HCT116 (cell line): ENCODE measurements around the gene KIR2DL3. TPM values are rescaled to one million over a fixed set of nuclear protein-coding genes. Genes with fewer than 3 reads are reported as not detected.
"Not testable (repeated sequence)": the region's sequence is repeated elsewhere in the genome, so short reads cannot be mapped to it uniquely, and the experiment has no call there.

Experiments used
- ATAC-seq: fragments of 200-7000 bp; cut with Tn5 transposase; 2 replicates; pipeline ENCODE4 v1.9.1; 2020; ENCODE audit warnings: mild to moderate bottlenecking, moderate library complexity
- BruUV-seq: library from RNA; stranded (reverse); fragments of 400-500 nt; replicated peaks from 2 replicates; lab custom pipeline; 2021; lab: Mats Ljungman, UMichigan
- CTCF ChIA-PET: fragments of 300-600 bp; sonication (Branson Sonifier 250); formaldehyde crosslinking; loops from one replicate; lab custom pipeline; 2021; ENCODE audit warnings: antibody characterized with exemption; lab: Charles Lee
- POLR2A ChIA-PET: fragments of 300-600, 350-600 bp; sonication (Branson Sonifier 250); formaldehyde crosslinking; loops from one replicate; lab custom pipeline; 2021; ENCODE audit warnings: antibody characterized with exemption; lab: Charles Lee
- RAD21 ChIA-PET, 2 experiments: fragments of 300-600 bp; sonication (Branson Sonifier 250); formaldehyde crosslinking; loops; one replicate each; lab custom pipeline; 2023; ENCODE audit warnings: low total read pairs in 2 of 2; ENCODE audit not compliant: uncharacterized antibody in 2 of 2, unreplicated experiment in 2 of 2, low non-redundant PET in 1 of 2; lab: Charles Lee
- DNase-seq: peaks from one replicate; pipeline ENCODE4 v3.0.0-alpha.2; 2010; ENCODE audit warnings: low read depth, low spot score
- H2AFZ ChIP-seq: fragments of 200-600 bp; shearing (Covaris generic), sonication (generic); 2 replicates; pipeline ENCODE4 v1.6.1; 2017; ENCODE audit warnings: low read depth, mixed run types, mixed read lengths, antibody characterized with exemption, low read length; ENCODE audit not compliant: poor library complexity, severe bottlenecking
- H3K27ac ChIP-seq: 2 replicates; pipeline ENCODE4 v1.5.1; 2012; ENCODE audit warnings: low read depth, low read length
- H3K27me3 ChIP-seq: fragments of 200-600 bp; sonication (generic); 2 replicates; pipeline ENCODE4 v1.6.1; 2016; ENCODE audit warnings: mixed run types, low read length, mixed read lengths; ENCODE audit not compliant: insufficient read depth
- H3K36me3 ChIP-seq, 2 experiments: fragments of 200-500 bp in 1 of 2; fragments of 200-600 bp in 1 of 2; sonication (Bioruptor generic) in 1 of 2; sonication (generic) in 1 of 2; 2 replicates each; pipeline versions ENCODE4 v1.5.1 to v1.6.1; 2014 to 2016; ENCODE audit warnings: low read length in 2 of 2, inconsistent platforms in 1 of 2, mixed read lengths in 1 of 2, mixed run types in 1 of 2; ENCODE audit not compliant: insufficient read depth in 2 of 2, control insufficient read depth in 1 of 2
- H3K4me1 ChIP-seq, 2 experiments: fragments of 200-600 bp in 1 of 2; sonication (generic) in 1 of 2; 2 replicates each; pipeline versions ENCODE4 v1.5.1 to v1.6.1; 2012 to 2017; ENCODE audit warnings: low read length in 2 of 2, inconsistent platforms in 1 of 2, mild to moderate bottlenecking in 1 of 2, mixed read lengths in 1 of 2, mixed run types in 1 of 2, moderate library complexity in 1 of 2; ENCODE audit not compliant: insufficient read depth in 2 of 2, control insufficient read depth in 1 of 2
- H3K4me2 ChIP-seq: fragments of 200-600 bp; sonication (generic); 2 replicates; pipeline ENCODE4 v1.6.1; 2017; ENCODE audit warnings: mixed run types, low read length, mixed read lengths
- H3K4me3 ChIP-seq, 2 experiments: fragments of 200-600 bp in 1 of 2; sonication (generic) in 1 of 2; replicated peaks in 1 of 2; 2 replicates each; pipeline ENCODE4 v1.5.1; 2011 to 2016; ENCODE audit warnings: low read length in 2 of 2, control low read depth in 1 of 2, low read depth in 1 of 2, mild to moderate bottlenecking in 1 of 2, mixed read lengths in 1 of 2, mixed run types in 1 of 2
- H3K79me2 ChIP-seq: fragments of 200-600 bp; sonication (generic); 2 replicates; pipeline ENCODE4 v1.6.1; 2017; ENCODE audit warnings: mild to moderate bottlenecking, mixed run types, low read length, moderate library complexity, mixed read lengths; ENCODE audit not compliant: insufficient read depth
- H3K9ac ChIP-seq: fragments of 200-600 bp; sonication (generic); 2 replicates; pipeline ENCODE4 v1.6.1; 2016; ENCODE audit warnings: low read length, mixed read lengths
- H3K9me2 ChIP-seq: fragments of 200-600 bp; sonication (generic), shearing (Covaris generic); 2 replicates; pipeline ENCODE4 v1.6.1; 2017; ENCODE audit warnings: mixed run types, mild to moderate bottlenecking, moderate library complexity; ENCODE audit not compliant: insufficient read depth
- H3K9me3 ChIP-seq, 2 experiments: fragments of 200-500 bp in 1 of 2; fragments of 200-600 bp in 1 of 2; sonication (Bioruptor generic) in 1 of 2; sonication (generic) in 1 of 2; 2 replicates each; pipeline ENCODE4 v1.6.1; 2014 to 2017; ENCODE audit warnings: low read length in 2 of 2, mixed read lengths in 2 of 2, inconsistent platforms in 1 of 2, low read depth in 1 of 2, mild to moderate bottlenecking in 1 of 2, mixed run types in 1 of 2, moderate library complexity in 1 of 2; ENCODE audit not compliant: control insufficient read depth in 1 of 2, insufficient read depth in 1 of 2
- H4K20me1 ChIP-seq: fragments of 200-600 bp; sonication (generic), shearing (Covaris generic); 2 replicates; pipeline ENCODE4 v1.6.1; 2017; ENCODE audit warnings: mixed run types, mild to moderate bottlenecking, moderate library complexity; ENCODE audit not compliant: insufficient read depth
- intact Hi-C: fragments of 100-400 bp; cut with micrococcal nuclease; formaldehyde crosslinking; loops from 2 replicates; pipeline ENCODE4 v1.10.0; 2022
- total RNA-seq: library from RNA; stranded (reverse); gene quantifications from one replicate; pipeline ENCODE4 v1.2.1, GENCODE V29; 2021; ENCODE audit not compliant: unreplicated experiment

Gene KIR2DL3
- total RNA-seq, 1 experiment from 2014 or later: not detected

DNA sequence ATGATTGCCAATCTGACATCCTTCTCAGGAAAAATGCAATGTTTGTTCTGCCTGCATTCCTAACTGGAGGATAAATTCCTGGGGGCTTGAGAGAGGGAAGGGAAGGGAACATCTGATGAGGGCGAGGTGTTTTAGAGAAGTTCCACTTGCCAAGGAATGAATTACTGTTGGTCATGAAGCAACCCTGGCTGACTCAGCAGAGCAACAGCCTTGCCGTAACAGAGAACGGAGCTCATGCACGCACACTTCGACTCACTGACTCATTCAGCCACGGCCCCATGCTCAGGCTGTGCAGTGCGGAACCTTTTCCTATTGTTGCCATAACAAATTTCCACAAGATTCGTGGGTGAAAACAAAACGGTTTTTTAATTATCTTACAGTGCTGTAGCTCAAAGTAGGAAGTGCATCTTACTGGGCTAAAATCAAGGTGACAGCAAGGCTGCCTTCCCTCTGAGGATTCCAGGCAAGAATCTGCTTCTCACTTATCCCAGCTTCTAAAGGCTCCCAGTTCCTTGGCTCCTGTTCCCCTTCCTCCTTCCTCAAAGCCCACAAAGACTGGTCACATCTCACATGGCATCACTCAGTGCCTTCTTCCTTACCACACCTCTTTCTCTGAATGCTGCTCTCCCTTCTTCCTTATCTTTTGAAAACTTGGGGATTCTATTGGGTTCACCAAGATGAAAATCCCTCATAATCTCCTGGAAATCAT, 9.5 kb downstream of the KIR2DL3 start:
- H3K9me3 ChIP-seq, H3K27ac ChIP-seq, CTCF ChIA-PET, POLR2A ChIA-PET, H3K4me3 ChIP-seq, ATAC-seq, H3K4me2 ChIP-seq, H3K4me1 ChIP-seq, H3K9ac ChIP-seq, BruUV-seq, H3K9me2 ChIP-seq, H4K20me1 ChIP-seq, H3K79me2 ChIP-seq, RAD21 ChIA-PET, H3K27me3 ChIP-seq, intact Hi-C loops, H2AFZ ChIP-seq, H3K36me3 ChIP-seq, DNase-seq: not testable (repeated sequence)

DNA sequence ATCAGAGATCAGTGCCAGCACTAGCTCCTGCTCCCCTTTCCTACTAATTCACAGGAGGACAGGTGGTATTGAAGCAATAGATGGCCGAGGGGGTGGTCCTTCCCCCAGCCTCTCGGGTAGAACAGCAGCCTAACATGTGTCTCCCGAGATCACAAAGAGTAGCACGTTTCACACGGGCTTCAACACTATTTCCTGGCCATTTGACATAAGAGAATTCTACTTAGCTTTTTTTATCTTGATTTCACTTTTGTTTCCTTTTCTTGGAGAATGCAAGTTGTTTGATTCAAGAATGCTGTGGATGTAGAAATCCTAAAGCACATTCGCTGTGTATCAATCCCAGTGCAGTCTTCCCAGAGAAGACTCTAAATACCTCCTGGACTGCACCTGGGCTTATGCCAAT, 12.0 kb downstream of the KIR2DL3 start:
- H3K4me3 ChIP-seq, H4K20me1 ChIP-seq, H3K9me3 ChIP-seq, H2AFZ ChIP-seq, DNase-seq, ATAC-seq, BruUV-seq, RAD21 ChIA-PET, H3K9me2 ChIP-seq, H3K27me3 ChIP-seq, H3K9ac ChIP-seq, H3K4me2 ChIP-seq, H3K36me3 ChIP-seq, H3K79me2 ChIP-seq, H3K27ac ChIP-seq, POLR2A ChIA-PET, H3K4me1 ChIP-seq, CTCF ChIA-PET, intact Hi-C loops: not testable (repeated sequence)

DNA sequence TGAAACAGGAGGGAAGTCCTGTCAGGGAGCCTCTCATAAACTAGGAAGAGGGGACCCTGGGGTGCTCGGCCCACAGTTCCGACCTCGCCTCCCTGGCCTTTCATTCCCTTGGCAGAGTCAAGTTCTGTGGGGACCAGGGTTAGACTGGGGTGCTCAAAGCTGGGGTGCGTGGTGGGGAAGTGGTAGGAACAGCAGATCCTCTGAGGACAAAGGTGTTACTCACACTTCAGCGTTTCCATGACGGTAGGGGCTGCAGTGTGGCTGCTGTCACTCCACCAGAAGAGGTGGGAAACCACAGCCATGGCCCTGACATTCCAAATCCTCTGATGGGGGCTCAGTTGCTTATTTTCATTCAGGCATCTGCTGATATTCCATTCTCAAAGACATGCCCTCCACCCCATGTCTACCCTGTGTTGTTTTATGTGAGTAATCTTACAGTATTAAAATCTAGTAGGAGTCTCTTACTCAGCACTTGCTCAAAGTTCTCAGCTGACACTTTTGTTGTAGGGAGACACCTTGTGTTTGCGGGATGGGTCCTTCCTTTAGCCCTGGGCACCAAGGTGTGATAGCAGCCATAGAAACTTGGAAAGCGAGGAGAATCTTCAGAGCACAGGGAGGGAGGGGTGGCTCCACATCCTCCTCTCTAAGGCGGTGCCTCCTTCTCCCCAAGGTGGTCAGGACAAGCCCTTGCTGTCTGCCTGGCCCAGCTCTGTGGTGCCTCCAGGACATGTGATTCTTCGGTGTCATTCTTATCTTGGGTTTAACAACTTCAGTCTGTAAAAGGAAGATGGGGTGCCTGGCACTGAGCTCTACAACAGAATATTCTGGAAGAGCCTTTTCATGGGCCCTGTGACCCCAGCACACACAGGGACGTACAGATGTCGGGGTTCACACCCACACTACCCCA, 18.1 kb downstream of the KIR2DL3 start:
- H4K20me1 ChIP-seq, H2AFZ ChIP-seq, H3K4me2 ChIP-seq, H3K9me3 ChIP-seq, ATAC-seq, CTCF ChIA-PET, H3K4me3 ChIP-seq, POLR2A ChIA-PET, H3K4me1 ChIP-seq, BruUV-seq, H3K27ac ChIP-seq, H3K27me3 ChIP-seq, H3K9ac ChIP-seq, H3K36me3 ChIP-seq, H3K9me2 ChIP-seq, DNase-seq, intact Hi-C loops, H3K79me2 ChIP-seq, RAD21 ChIA-PET: not testable (repeated sequence)

DNA sequence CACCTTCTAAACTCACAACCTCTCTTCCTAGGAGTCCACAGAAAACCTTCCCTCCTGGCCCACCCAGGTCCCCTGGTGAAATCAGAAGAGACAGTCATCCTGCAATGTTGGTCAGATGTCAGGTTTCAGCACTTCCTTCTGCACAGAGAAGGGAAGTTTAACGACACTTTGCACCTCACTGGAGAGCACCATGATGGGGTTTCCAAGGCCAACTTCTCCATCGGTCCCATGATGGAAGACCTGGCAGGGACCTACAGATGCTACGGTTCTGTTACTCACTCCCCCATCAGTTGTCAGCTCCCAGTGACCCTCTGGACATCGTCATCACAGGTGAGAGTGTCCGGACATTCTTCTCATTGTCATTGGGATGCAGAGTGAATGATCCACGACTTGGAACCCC, 20.3 kb downstream of the KIR2DL3 start:
- intact Hi-C loops, ATAC-seq, H2AFZ ChIP-seq, H3K36me3 ChIP-seq, H4K20me1 ChIP-seq, DNase-seq, H3K27me3 ChIP-seq, H3K4me1 ChIP-seq, H3K9ac ChIP-seq, H3K27ac ChIP-seq, CTCF ChIA-PET, POLR2A ChIA-PET, H3K9me2 ChIP-seq, BruUV-seq, H3K4me3 ChIP-seq, H3K79me2 ChIP-seq, RAD21 ChIA-PET, H3K4me2 ChIP-seq, H3K9me3 ChIP-seq: not testable (repeated sequence)
